Measurements from ENCODE around the gene ATR.
"Not testable (repeated sequence)": the region's sequence is repeated elsewhere in the genome, so short reads cannot be mapped to it uniquely, and the experiment has no call there.

Gene ATR

GRCh38 chr3:142438096-142438495 is 140.4 kb downstream of the ATR start:
- H3K79me2 ChIP-seq (ENCODE audit: insufficient read depth, low read depth) = peaks cover 53% of the 10 kb centered on the region
- H3K4me3 ChIP-seq (IDR thresholded peaks at IDR 0.05; ENCODE audit: insufficient read depth, low read depth, low read length); H3K27me3 ChIP-seq (ENCODE audit: insufficient read depth, low read depth); H4K20me1 ChIP-seq (ENCODE audit: insufficient read depth); H2AFZ ChIP-seq (ENCODE audit: low read depth); H3K4me2 ChIP-seq; H3K4me1 ChIP-seq (ENCODE audit: low read depth, poor library complexity, severe bottlenecking); H3K9ac ChIP-seq; H3K27ac ChIP-seq; H3K36me3 ChIP-seq (ENCODE audit: insufficient read depth): not testable (repeated sequence)

- H3K4me2 ChIP-seq = no peak overlapping the region
- H3K4me1 ChIP-seq (ENCODE audit: low read depth, poor library complexity, severe bottlenecking) = peaks cover 9% of the 10 kb centered on the region
- no peaks in the 10 kb centered on the region for H3K36me3 ChIP-seq (ENCODE audit: insufficient read depth)
- H3K79me2 ChIP-seq (ENCODE audit: insufficient read depth, low read depth) = peaks cover 42% of the 10 kb centered on the region
- no peak overlapping the region for H3K27ac ChIP-seq
- H3K9ac ChIP-seq = no peak overlapping the region
- H3K27me3 ChIP-seq (ENCODE audit: insufficient read depth, low read depth) = no peaks in the 10 kb centered on the region
- H4K20me1 ChIP-seq (ENCODE audit: insufficient read depth) = no peaks in the 10 kb centered on the region
- no peak overlapping the region for H2AFZ ChIP-seq (ENCODE audit: low read depth)
- TF ChIP-seq CTCF (conservative IDR thresholded peaks at IDR 0.05; ENCODE audit: low read depth, low read length) = no peak
- no peak overlapping the region for H3K4me3 ChIP-seq (IDR thresholded peaks at IDR 0.05; ENCODE audit: insufficient read depth, low read depth, low read length)
These were observed 141.5 kb downstream of the ATR start for GRCh38 chr3:142436951-142437585.

- no peak overlapping the region for H3K9ac ChIP-seq
- H3K4me1 ChIP-seq (ENCODE audit: low read depth, poor library complexity, severe bottlenecking) = peaks cover 9% of the 10 kb centered on the region
- no peak overlapping the region for H3K4me3 ChIP-seq (IDR thresholded peaks at IDR 0.05; ENCODE audit: insufficient read depth, low read depth, low read length)
- H3K27ac ChIP-seq = no peak overlapping the region
- H3K4me2 ChIP-seq = no peak overlapping the region
- no peaks in the 10 kb centered on the region for H4K20me1 ChIP-seq (ENCODE audit: insufficient read depth)
- TF ChIP-seq CTCF (conservative IDR thresholded peaks at IDR 0.05; ENCODE audit: low read depth, low read length) = no peak
- H3K79me2 ChIP-seq (ENCODE audit: insufficient read depth, low read depth) = peaks cover 24% of the 10 kb centered on the region
- H3K27me3 ChIP-seq (ENCODE audit: insufficient read depth, low read depth) = no peaks in the 10 kb centered on the region
- H3K36me3 ChIP-seq (ENCODE audit: insufficient read depth) = no peaks in the 10 kb centered on the region
- no peak overlapping the region for H2AFZ ChIP-seq (ENCODE audit: low read depth)
These were observed 144.0 kb downstream of the ATR start for GRCh38 chr3:142434503-142434902.

GRCh38 chr3:142433110-142433509 is 145.4 kb downstream of the ATR start:
- H2AFZ ChIP-seq (ENCODE audit: low read depth) = no peak overlapping the region
- peaks cover 24% of the 10 kb centered on the region for H3K79me2 ChIP-seq (ENCODE audit: insufficient read depth, low read depth)
- H4K20me1 ChIP-seq (ENCODE audit: insufficient read depth) = no peaks in the 10 kb centered on the region
- peaks cover 9% of the 10 kb centered on the region for H3K4me1 ChIP-seq (ENCODE audit: low read depth, poor library complexity, severe bottlenecking)
- no peak for TF ChIP-seq CTCF (conservative IDR thresholded peaks at IDR 0.05; ENCODE audit: low read depth, low read length)
- no peak overlapping the region for H3K4me3 ChIP-seq (IDR thresholded peaks at IDR 0.05; ENCODE audit: insufficient read depth, low read depth, low read length)
- no peaks in the 10 kb centered on the region for H3K36me3 ChIP-seq (ENCODE audit: insufficient read depth)
- no peak overlapping the region for H3K27ac ChIP-seq
- no peak overlapping the region for H3K9ac ChIP-seq
- no peaks in the 10 kb centered on the region for H3K27me3 ChIP-seq (ENCODE audit: insufficient read depth, low read depth)
- H3K4me2 ChIP-seq = no peak overlapping the region

GRCh38 chr3:142429582-142429981 is 149.0 kb downstream of the ATR start:
- Histone ChIP-seq H3K9ac (no peak overlapping the region), H3K36me3 (ENCODE audit: insufficient read depth) (no peaks in the 10 kb centered on the region), H3K4me3 (IDR thresholded peaks at IDR 0.05; ENCODE audit: insufficient read depth, low read depth, low read length) (no peak overlapping the region), H4K20me1 (ENCODE audit: insufficient read depth) (no peaks in the 10 kb centered on the region), H3K79me2 (ENCODE audit: insufficient read depth, low read depth) (peaks cover 6% of the 10 kb centered on the region; the same call in 1 of the 2 replicates), H3K27me3 (ENCODE audit: insufficient read depth, low read depth) (no peaks in the 10 kb centered on the region), H3K4me1 (ENCODE audit: low read depth, poor library complexity, severe bottlenecking) (peaks cover 9% of the 10 kb centered on the region), H2AFZ (ENCODE audit: low read depth) (no peak overlapping the region), H3K4me2 (no peak overlapping the region), H3K27ac (no peak overlapping the region)
- TF ChIP-seq CTCF (conservative IDR thresholded peaks at IDR 0.05; ENCODE audit: low read depth, low read length) = no peak

Measured in KMS-11 (cell line).